ENCODE data around the gene OR2A5.

GRCh38 chr7:144038887-144039286, 9.9 kb upstream of the OR2A5 start:
- TF ChIP-seq CTCF (IDR thresholded peaks at IDR 0.05 in 4 of 5, conservative IDR thresholded peaks at IDR 0.05 in 1 of 5) (no peak), POLR2A (IDR thresholded peaks at IDR 0.05) (no peak)
